GM21423 (cell line): ENCODE data around the gene APPL1.

Source experiments
- ATAC-seq: cut with Tn5 transposase; IDR thresholded peaks from one replicate; pipeline ENCODE4 v1.9.1; 2021; ENCODE audit warnings: mild to moderate bottlenecking, moderate library complexity; ENCODE audit not compliant: unreplicated experiment

APPL1 gene, protein sequence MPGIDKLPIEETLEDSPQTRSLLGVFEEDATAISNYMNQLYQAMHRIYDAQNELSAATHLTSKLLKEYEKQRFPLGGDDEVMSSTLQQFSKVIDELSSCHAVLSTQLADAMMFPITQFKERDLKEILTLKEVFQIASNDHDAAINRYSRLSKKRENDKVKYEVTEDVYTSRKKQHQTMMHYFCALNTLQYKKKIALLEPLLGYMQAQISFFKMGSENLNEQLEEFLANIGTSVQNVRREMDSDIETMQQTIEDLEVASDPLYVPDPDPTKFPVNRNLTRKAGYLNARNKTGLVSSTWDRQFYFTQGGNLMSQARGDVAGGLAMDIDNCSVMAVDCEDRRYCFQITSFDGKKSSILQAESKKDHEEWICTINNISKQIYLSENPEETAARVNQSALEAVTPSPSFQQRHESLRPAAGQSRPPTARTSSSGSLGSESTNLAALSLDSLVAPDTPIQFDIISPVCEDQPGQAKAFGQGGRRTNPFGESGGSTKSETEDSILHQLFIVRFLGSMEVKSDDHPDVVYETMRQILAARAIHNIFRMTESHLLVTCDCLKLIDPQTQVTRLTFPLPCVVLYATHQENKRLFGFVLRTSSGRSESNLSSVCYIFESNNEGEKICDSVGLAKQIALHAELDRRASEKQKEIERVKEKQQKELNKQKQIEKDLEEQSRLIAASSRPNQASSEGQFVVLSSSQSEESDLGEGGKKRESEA

DNA sequence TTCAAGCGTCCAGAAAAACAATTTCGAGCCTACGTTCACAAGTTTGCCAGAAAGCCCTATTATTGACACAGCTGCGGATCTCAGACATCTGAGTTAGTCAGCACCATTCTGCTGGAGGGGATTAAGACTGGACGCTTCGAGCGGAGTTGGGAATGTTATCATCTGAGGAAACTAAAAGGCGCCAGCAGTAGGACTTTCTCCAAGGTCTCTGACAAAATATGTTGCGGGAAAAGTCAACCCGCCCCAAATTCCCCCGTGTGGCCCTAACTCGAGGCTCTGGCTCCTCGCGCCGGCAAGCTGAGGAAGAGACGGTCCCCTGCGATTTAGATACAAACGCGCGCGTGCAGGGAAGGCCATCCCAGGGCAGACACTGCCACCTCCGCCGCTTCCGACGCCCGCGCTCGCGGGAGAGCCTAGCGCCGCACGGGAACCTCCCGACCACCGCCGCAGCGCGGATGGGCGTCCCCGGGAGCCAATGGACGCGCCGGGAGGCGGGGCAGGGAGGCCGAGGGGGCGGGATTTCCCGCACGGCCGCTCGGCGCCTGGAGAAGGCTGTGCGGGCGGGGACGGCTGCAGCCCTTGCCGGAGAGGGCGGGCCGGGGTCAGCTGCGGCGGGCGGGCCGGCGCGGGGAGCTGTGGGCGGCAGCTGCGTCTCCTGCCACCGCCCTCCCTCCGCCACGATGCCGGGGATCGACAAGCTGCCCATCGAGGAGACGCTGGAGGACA lies at the start of gene APPL1:
APPL1 (plus strand) TSS at position 526 of the 726 bp plus-strand sequence; CDS start at position 681, 155 bp downstream.
- ATAC-seq: peak; percentile 83

DNA sequence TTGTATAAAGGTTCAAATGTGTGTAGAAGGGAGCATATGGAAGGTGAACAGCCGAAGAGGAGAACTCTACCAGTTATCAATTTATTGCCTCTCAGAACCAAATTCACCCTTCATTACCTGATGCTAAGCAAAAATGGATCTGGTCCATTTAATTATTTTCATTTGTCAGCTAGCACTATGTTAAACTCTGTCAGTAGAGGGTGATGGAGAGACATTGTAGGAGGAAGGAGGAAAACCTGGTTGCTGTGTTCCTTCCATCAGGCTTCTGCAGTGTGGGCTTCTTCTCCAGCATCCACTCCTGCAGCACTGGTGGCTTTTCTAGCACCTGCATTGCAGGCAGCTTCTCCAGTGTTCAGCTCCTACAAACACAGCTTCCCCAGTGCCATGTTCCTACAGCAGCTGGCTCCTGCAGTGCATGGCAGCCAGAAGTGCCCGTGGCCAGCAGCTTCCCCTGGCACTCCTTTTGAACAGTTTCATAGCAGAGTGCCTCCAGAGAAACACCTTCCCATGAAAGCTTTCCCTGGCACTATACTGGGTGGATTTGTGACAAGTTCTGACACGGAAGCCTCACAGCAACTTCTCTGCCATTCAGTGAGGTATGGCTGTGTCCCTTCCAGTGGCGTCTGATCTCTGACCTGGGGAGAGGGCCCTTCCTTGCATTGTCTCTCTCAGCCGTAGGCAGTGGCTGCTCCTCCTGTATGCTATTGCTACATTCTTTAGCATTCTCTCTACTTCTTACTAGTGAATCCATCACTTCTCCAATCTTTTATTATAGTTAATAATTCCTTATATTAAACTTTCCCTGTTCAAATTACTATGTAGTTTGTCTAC lies 47.7 kb upstream of the APPL1 start:
- ATAC-seq: no peak

DNA sequence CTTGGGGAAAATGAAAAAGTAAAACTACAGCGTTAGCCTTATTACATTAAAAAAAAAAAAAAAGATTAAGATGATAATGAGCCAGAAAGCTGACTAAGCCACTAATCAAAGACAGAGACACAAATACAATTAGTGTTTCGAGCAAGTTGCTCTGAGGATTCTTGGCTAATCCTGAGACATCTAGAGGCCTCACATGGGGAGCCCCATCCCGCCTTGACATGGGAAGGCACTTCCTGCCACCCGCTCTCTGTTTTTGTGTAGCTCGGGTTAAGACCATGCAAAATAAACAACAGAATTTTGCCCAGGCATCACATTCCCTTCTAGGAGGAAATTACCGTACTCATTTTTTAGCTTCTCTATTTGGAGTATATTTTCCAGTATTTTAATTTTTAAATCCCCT lies 43.0 kb upstream of the APPL1 start:
- no peak for ATAC-seq

- ATAC-seq: no peak
Observed at GRCh38 chr3:57192028-57192427, 35.5 kb upstream of the APPL1 start.

- ATAC-seq: no peak
Observed at GRCh38 chr3:57194641-57195040, 32.9 kb upstream of the APPL1 start.

DNA sequence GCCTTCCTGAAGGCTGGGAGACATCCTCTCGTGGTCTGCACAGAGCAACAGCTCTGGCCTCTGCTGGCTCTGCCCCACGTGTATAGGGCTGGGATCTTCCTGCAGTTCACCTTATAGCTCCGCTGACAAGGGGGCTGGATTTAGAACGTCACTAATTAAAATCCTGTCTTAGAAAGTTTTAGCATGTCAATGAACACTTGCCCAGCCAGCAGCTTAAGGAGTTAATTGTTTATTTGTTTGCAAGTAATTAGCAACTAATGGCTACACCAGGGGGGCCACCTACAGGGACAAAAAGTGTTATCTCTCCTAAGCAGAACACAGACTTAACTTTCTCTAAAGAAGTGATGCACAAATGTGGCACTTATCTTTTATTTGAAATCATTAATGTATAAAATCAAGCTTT lies 27.6 kb upstream of the APPL1 start, which contains the start of gene HESX1:
HESX1 (minus strand) TSS at position 84 of the 403 bp plus-strand sequence; CDS start at position 24, 60 bp downstream.
- ATAC-seq: no peak

DNA sequence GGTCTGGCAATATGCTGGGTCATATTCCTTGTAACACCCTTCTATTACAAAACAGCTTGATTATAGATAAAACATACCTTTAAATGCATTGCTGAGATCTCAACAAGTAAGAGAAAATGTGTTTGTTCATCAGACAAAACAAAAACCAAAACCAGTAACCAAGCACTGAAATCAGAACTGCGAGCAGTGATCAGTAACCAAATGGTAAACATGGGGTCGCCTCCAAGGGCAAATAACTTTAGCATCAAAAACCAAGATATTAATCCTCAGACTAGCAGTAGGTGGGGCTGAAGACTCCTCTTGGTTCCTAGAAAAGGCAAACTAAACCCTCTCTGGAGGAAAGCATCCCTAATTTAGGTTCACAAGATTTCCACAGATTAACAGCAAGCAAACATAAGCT lies 21.1 kb upstream of the APPL1 start:
- no peak for ATAC-seq

DNA sequence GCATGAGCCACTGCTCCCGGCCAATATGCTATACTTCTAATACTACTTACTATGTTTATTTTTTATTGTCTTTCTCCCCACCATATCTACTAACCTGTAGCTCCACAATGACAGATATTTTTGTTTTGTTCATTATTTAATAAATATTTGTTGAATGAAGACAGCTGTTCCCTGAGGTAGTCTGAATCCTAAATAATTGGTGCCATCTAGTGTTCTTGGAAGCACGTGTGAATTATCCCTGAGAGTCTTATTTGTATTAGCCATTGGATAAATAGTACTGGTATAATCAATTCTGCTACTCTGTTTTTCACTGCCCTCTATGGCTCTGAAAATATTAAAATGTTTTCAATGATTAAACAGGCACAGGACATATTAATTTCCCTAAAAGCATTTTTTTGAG lies 5.6 kb upstream of the APPL1 start:
- no peak for ATAC-seq

DNA sequence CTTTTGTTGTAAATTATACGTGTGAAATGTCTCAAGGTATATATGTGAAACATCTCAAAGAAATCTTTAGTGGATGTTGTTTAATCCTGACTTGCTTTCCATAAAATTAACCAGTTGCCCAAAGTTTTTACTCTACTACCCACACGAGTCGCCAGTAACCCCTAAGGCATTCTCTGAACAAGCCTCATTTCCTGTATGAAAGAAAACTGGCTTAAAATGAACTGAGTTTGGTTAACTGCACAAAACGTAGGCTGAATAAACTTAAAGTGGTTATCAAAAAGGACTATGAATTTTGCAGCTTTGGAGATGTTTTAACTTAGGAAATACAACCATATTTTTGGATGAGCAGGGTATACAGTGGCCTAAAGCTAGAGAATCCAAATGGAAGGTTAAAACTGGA lies 2.7 kb upstream of the APPL1 start:
- ATAC-seq: no peak

DNA sequence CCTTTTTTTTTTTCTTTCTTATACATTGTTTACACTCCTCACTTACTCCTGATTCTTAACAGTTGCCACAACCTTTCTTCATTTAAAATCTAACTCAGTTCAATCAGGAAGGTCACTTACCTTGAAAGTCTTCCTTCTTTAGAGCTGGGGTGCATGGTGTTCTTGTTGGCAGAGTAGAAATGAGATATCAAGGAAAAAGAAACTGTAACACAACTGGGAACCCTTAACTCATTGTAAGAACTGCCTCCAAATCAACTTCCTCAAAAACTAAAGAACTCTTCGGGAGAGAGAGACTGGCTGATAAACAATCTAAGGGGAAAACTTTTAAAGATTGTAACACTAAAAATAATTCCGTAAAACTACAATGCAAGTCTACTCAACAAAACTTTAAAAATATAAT lies 1.4 kb upstream of the APPL1 start:
- ATAC-seq: no peak

GRCh38 chr3:57227930-57228751 lies 612 bp downstream of the APPL1 start:
- peak; percentile 33 for ATAC-seq

GRCh38 chr3:57230006-57230405 lies 2.5 kb downstream of the APPL1 start:
- ATAC-seq: no peak

GRCh38 chr3:57233799-57234198 lies 6.3 kb downstream of the APPL1 start:
- no peak for ATAC-seq

DNA sequence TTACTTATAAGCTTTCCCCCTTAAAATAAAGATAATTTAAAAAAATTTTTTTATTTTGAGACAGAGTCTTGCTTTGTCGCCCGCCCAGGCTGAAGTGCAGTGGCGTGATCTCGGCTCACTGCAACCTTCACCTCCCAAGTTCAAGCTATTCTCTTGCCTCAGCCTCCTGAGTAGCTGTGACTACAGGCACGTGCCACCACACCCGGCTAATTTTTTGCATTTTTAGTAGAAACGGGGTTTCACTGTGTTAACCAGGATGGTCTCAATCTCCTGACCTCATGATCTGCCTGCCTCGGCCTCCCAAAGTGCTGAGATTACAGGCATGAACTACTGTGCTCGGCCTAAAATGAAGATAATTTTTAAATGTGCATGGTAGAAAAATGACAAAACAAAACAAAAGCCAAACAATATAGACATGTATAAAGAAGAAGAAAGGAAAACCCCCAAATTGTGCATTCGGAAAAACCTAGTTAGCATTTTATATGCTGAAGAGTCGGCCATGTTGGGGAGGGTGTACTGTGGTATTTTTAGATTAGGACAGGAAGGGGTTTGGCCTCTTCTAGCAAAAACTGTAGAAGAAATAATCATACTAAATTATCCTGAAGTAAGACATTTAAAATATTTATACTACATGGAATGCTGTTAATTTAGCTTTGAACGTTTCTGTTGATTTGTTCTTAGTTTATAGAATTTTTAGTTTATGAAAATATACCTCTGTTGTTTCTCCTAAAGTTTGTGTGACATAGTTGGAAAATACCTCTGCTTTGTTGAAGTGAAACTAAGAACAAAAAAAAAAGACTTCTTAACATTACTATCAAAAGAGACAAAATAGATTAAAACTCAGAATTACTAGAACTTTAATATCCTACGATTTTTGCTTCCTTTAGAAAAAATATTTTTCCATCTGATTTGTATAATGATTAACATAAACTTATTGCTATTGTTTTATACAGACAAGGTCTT lies 7.4 kb downstream of the APPL1 start:
- ATAC-seq: peak; percentile 74

- no peak for ATAC-seq
Observed at GRCh38 chr3:57244946-57245345, 17.4 kb downstream of the APPL1 start.

- no peak for ATAC-seq
Observed at GRCh38 chr3:57252404-57252803, 24.9 kb downstream of the APPL1 start.

DNA sequence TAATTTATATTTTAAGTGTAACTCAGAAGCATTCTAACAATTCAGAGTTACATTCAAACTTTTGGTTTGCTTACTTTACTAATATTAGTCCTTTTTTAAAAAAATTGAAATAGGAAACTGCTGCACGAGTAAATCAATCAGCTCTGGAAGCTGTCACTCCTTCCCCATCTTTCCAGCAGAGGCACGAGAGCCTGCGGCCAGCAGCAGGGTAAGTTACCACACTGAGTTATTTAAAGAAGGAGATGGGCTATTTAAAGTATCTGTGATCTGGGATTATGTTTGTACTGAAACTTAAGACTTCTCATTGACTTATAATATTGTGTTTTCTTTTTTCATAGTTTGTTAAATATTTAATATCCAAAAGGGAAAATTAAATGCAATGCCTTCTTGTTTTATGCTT lies 29.3 kb downstream of the APPL1 start:
- no peak for ATAC-seq

DNA sequence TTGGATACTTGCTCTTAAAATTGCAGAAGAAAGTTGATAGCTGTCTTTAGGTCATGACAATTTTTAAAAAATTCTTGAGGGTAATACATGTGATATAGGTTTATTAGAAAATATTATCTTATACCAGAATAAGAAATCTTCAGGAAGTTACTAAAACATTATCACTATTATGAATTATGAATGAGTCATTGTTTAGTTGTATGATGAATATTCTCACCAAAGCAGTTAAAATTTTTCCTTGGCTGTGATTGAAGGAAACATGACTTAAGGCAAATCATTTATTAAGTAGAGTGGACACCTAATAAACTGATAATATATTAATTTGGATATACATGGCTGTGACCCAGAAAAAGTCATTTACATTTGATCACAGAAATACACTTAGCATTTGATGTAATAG lies 30.1 kb downstream of the APPL1 start:
- no peak for ATAC-seq

- no peak for ATAC-seq
Observed at GRCh38 chr3:57261119-57261518, 33.6 kb downstream of the APPL1 start.
